Osteocyte (in vitro differentiated cells): ENCODE measurements around the gene EPS8L3. TPM values are rescaled to one million over a fixed set of nuclear protein-coding genes. Genes with fewer than 3 reads are reported as not detected.

Experiments
- DNase-seq: peaks from one replicate; pipeline ENCODE4 v3.0.0; 2021; ENCODE audit warnings: mixed read lengths; ENCODE audit not compliant: unreplicated experiment; ENCODE audit errors: extremely low spot score
- H3K27ac Mint-ChIP-seq: one replicate; pipeline ENCODE4 v1.8.0; 2021; ENCODE audit warnings: mild to moderate bottlenecking, mixed read lengths; ENCODE audit not compliant: unreplicated experiment
- H3K27me3 Mint-ChIP-seq: one replicate; pipeline ENCODE4 v1.8.0; 2021; ENCODE audit warnings: mixed read lengths; ENCODE audit not compliant: unreplicated experiment
- H3K36me3 Mint-ChIP-seq: one replicate; pipeline ENCODE4 v1.8.0; 2021; ENCODE audit warnings: mixed read lengths; ENCODE audit not compliant: unreplicated experiment
- H3K4me1 Mint-ChIP-seq: one replicate; pipeline ENCODE4 v1.8.0; 2021; ENCODE audit warnings: mixed read lengths; ENCODE audit not compliant: unreplicated experiment
- H3K4me3 Mint-ChIP-seq: one replicate; pipeline ENCODE4 v1.8.0; 2021; ENCODE audit warnings: mild to moderate bottlenecking, moderate library complexity, mixed read lengths; ENCODE audit not compliant: unreplicated experiment
- H3K9me3 Mint-ChIP-seq: one replicate; pipeline ENCODE4 v1.8.0; 2021; ENCODE audit warnings: mixed read lengths; ENCODE audit not compliant: unreplicated experiment
- CTCF ChIP-seq: fragments of 200-600 bp; sonication (generic); IDR thresholded peaks from 2 replicates; pipeline ENCODE4 v1.5.0; 2021; ENCODE audit warnings: antibody characterized with exemption, mild to moderate bottlenecking, moderate library complexity
- total RNA-seq: library from RNA; stranded (reverse); gene quantifications from 2 replicates; pipeline ENCODE4 v1.2.1, GENCODE V29; 2021

EPS8L3 gene
- total RNA-seq, 1 donor from 2014 or later: not detected

GRCh38 chr1:109765896-109766615 is 2.3 kb upstream of the EPS8L3 start:
- no peak overlapping the region for H3K27ac Mint-ChIP-seq
- no peak overlapping the region for H3K4me3 Mint-ChIP-seq
- H3K27me3 Mint-ChIP-seq: peaks cover 3% of the 10 kb centered on the region
- TF ChIP-seq CTCF: no peak
- H3K4me1 Mint-ChIP-seq: no peaks in the 10 kb centered on the region
- no peaks in the 10 kb centered on the region for H3K9me3 Mint-ChIP-seq
- no peaks in the 10 kb centered on the region for H3K36me3 Mint-ChIP-seq
- no peak for DNase-seq

GRCh38 chr1:109765483-109765815 is 1.7 kb upstream of the EPS8L3 start:
- no peak overlapping the region for H3K4me3 Mint-ChIP-seq
- no peak overlapping the region for H3K27ac Mint-ChIP-seq
- peaks cover 3% of the 10 kb centered on the region for H3K27me3 Mint-ChIP-seq
- no peak for TF ChIP-seq CTCF
- no peaks in the 10 kb centered on the region for H3K9me3 Mint-ChIP-seq
- no peaks in the 10 kb centered on the region for H3K36me3 Mint-ChIP-seq
- no peak for DNase-seq
- H3K4me1 Mint-ChIP-seq: no peaks in the 10 kb centered on the region

- H3K27ac Mint-ChIP-seq: no peak overlapping the region
- DNase-seq: no peak
Measured at GRCh38 chr1:109764561-109765482, 1.1 kb upstream of the EPS8L3 start.

GRCh38 chr1:109762821-109763645 is 690 bp downstream of the EPS8L3 start:
- Mint-ChIP-seq H3K27ac (no peak overlapping the region), H3K9me3 (no peaks in the 10 kb centered on the region), H3K4me1 (no peaks in the 10 kb centered on the region), H3K27me3 (peaks cover 3% of the 10 kb centered on the region), H3K36me3 (no peaks in the 10 kb centered on the region), H3K4me3 (no peak overlapping the region)
- TF ChIP-seq CTCF: no peak
- DNase-seq: no peak

More at GRCh38 chr1:109764561-109765482, 1.1 kb upstream of the EPS8L3 start:
- no peak for TF ChIP-seq CTCF
- Mint-ChIP-seq H3K4me1 (no peaks in the 10 kb centered on the region), H3K36me3 (no peaks in the 10 kb centered on the region), H3K27me3 (peaks cover 3% of the 10 kb centered on the region), H3K4me3 (no peak overlapping the region), H3K9me3 (no peaks in the 10 kb centered on the region)
